Midbrain (tissue), 1 donor: ENCODE measurements around the gene CMTM5.
"Not testable (repeated sequence)": the region's sequence is repeated elsewhere in the genome, so short reads cannot be mapped to it uniquely, and the experiment has no call there.

Experiments used
- DNase-seq: peaks from one replicate; lab custom pipeline; 2025; lab: John Stamatoyannopoulos, UW

The CMTM5 gene

DNA sequence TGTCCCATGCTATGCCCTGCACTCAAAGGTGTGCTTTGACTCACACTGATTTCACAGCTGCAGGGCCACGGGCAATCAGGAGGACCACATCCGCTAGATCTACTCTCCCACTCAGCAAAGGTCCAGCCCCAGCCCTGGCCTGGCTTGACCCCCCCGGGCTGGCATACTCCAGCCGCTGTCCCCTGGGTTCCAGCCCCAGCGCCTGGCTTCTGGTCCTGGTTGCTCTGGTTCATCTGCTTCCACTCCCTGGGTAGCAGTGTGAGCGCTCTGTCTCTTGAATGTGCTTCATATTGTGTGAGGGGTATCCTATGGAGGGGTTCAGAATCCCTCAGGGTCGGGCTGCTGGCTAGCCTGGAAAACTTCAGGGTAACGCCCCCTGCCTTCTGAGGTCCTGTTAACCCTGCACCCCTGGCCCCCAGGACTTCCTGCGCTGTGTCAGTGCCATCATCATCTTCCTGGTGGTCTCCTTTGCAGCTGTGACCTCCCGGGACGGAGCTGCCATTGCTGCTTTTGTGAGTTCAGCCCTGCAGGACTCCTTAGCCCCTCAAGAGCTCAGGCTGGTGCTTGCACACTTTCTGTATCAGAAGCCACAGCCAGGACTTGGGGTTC, 1.9 kb downstream of the CMTM5 start:
- no peak for DNase-seq

DNA sequence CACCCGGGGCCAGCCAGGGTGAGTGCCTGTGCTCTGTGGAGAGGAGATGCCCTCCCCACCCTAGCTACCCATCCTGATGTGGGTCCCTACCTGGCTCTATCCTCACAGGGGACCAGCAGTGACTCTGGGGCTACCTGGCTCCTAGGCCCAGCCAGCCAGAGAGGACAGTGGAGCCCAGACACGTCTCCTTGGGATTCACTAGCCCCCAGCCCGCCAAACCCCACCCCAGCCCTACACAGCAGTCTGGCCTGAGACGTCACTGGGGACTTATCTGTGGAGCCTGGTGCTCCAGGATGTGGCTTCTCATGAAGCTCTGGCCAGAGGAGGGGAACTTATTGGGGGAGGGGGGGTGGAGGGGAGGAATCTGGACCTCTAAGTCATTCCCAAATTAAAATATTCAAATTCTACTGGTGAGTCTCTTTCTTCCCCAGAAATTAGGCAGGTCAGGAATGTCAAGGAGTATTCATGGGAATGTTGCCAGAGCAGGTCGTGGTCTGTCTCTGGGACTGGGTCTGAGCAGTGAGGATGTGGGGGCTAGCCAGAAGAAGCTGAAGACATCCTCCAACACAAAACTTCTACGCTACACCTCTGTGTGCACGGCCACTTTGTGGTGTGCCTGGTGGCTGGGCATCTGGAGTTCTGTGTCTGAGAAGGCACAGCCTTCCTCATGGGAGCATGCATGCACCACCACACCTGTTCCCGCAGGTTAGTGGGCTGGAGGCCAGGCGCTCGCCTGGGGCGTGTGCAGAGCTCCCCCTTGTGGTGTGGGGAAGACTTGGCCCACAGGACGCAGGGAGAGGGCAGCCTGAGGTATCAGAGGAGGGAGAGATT, 2.7 kb downstream of the CMTM5 start:
- peak; percentile 37 for DNase-seq

DNA sequence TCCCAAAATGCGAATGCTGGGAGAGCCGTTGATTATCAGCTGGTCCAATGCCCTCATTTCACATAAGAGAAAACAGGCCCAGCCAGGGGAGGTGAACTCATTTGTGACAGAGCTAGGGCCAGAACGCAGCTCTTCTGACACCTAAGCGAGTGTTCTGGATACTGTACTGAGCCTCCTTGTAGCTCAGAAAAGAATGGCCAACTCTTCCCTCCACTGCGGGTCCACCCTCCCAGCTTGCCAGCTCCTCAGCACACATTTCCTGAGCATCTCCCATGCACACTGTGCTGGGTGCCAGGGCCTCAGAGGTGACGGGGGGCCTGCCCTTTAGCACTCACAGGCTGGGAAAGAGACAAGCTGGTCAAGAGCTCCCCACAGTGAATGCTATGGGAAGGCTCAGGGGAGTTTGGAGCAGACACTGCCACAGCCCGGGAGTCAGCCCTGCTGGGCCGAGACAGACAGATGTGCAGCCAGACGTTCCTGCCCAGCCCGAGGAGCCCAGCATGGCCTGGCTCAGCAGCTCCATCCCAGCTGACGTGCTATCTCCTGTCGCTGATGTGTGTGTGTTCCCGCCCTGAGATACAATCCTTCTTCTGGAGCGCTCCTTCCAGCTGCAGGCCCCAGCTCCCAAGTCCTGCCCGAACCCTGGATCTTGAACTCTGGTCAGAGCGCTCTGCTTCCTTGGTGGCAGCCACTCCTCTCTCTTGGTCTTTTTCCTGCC, 3.5 kb downstream of the CMTM5 start:
- DNase-seq: peak; percentile 4

DNA sequence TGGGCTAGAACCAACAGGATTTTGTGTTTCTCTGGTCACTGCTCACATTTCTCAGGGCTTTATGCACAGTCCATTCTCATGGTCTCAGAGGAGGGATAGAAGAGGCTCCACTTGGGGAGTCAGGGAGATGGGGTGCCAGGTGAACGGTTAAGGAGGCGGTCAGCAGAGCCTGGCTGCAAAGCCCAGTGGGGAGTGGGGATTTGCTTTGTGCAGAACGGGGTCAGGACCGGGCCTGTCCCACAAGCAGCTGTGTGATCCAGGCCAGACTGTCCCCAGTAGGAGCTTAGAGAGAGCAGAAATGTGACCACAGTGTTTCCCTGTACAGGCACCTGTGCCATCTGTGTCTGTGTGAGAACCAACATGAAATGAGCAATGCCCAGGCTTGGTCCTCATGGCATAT, 4.1 kb downstream of the CMTM5 start:
- DNase-seq: no peak

DNA sequence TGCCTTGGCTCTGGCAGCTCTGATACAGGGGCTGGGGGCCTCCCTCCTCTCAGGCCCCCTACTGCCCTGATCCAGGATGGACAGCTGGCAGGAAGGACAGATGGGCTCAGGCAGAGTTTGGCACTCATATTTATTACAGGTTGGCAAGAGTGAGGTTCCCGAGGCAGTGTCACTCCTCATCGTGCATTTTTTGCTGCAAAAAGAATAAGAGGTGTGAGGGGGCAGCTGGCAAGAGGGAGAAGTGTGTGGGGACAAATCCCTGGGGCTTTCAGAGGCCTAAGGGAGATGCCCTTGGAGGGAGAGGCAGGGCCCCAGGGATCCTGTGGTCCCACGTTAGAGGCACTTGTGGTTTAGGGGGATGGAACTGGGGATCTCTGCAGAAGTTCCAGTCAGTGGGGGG, 5.0 kb downstream of the CMTM5 start:
- no peak for DNase-seq

DNA sequence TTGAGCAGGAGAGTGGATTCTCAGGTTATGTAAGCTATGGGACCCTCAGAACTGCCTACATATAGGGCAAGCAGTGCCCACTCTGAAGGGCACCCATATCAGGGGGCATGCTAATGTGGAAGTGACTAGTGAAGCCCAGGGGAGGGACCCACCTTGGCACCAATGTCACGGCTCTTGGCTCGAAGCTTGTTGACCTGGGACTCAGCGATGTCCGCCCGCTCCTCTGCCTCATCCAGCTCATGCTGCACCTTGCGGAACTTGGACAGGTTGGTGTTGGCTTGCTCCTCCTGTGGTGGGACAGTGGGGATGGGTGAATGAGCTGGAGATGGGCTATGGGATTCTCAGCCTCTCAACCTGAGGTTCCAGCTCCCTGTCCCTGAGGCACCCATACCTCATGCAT, 5.4 kb downstream of the CMTM5 start:
- DNase-seq: no peak

DNA sequence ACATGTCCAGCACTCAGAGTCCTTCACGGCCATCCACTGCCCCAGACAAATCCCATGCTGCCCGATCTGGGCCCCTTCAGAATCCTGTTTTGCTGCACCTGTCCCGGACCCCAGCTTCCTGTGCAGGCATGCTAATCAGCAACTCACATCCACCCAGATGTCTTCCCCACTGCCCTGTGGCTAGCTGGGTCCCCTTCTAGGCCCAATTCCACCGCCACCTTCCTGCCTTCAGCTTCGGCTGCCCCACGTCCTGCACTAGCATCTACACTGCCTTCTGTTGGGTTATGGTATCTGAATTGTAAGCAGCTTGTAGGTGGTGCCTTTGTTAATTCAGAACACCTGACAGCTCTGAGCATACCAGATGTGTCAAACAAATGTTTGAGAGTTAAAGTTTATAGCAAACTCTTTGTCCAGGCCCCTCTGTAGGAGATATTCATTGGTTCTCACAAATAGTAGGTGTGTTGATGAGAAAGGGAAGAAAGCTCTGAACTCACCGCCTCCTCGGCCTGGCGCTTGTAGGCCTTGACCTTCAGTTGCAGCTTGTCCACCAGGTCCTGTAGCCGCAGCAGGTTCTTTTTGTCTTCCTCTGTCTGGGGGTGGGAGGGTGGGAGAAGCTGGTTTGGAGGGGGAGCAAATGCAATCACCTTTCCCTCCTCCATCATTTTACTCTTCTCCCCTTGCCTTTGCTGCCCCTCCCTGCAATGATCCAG, 6.0 kb downstream of the CMTM5 start:
- DNase-seq: no peak

DNA sequence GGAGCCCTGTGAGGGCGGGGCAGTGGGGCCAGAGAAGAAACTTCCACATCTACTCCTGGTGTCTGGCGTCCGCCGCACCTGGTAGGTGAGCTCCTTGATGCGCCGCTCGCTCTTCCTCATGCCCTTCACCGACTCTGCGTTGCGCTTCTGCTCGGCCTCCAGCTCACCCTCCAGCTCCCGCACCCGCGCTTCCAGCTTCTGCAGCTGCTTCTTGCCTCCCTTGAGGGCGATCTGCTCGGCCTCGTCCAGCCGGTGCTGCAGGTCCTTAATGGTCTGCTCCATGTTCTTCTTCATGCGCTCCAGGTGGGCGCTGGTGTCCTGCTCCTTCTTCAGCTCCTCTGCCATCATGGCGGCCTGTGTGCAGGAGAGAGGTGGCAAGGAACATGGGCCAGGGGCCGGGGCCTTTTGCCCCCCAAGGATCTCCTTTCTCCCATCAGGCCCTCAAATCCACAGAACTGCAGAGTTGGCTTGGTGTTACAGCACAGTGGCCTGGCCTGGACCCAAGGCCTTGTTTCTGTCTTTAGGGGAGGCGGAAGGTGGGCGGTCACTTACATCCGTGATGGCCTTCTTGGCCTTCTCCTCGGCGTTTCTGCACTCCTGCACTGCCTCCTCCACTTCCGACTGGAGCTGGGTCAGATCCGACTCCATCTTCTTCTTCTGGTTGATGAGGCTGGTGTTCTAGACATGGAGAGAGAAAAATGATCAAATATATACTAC, 7.7 kb downstream of the CMTM5 start:
- no peak for DNase-seq

DNA sequence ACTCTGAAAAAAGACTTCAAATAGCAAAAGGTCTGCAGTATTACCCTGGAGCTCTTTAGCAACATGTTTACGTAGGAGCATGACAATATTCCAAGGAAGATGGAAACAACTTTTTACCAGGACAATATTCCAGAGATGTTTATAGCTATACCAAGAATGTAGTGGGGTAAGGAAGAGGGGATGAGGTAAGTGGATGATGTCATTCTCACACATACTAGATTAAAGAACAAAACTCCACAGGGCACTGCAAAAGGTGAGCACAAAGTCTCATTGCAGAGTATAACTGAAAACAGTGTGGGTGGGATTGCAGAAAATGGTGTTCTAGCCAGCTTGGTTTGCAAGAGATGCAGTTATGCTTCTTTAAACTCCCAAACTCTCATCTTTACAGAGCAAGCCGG, 8.4 kb downstream of the CMTM5 start:
- no peak for DNase-seq

DNA sequence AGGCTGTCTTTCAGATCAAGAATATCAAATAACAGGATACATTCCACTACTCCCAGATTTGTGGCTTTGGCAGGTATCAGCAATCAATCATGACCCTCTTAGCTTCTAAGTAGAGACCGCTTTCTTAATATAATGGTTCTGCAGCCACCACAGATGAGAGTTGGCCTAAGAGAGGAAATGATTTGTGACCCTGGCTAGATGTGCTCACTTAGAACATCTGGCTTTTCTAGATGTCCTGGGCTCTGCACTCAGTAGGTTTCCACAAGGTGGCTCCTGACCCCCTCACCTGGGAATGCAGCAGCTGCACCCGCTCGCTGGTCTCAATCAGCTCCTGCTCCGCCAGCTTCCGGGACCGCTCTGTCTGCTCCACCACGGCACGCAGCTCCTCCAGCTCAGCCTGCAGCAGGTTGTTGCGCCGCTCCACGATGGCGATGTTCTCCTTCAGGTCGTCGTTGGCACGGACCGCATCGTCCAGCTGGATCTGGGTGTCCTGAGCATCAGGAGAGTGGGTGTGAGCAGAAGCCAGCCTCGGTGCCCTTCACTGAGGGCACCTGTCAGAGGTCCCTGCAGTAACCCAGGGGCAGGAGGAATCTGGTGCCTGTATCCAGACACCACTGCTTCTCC, 8.9 kb downstream of the CMTM5 start:
- DNase-seq: no peak

DNA sequence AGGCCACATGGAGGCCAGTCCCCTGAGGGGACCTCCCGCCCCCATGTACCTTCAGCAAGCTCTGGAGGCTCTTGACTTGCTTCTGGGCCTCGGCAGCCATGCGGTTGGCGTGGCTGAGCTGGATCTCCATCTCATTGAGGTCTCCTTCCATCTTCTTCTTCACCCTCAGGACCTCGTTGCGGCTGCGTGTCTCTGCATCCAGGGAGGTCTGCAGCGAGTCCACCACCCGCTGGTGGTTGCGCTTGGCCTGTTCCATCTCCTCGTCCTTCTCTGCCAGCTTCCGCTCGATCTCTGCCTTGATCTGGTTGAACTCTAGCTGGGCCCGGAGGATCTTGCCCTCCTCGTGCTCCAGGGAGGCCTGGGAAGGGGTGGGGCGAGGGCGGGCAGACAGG, 9.4 kb downstream of the CMTM5 start:
- not testable (repeated sequence) for DNase-seq

DNA sequence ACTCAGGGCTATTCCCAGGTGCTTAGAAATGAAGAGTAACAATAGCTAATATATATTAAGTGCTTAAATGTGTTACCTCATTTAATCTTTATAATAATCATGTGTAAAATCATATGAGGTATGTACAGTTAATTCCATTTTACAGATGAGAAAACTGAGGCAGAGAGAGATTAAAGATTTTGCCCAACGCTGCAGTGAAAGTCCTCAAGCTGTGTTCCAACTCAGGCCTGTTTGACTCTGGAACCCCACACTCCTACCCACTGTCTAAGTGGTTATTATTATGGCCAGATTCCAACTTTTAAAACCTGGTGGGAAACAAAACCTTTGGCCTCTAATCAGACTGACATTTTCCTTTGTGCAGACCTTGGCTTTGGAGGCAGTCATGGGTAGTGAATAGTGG, 10.2 kb downstream of the CMTM5 start:
- DNase-seq: no peak

DNA sequence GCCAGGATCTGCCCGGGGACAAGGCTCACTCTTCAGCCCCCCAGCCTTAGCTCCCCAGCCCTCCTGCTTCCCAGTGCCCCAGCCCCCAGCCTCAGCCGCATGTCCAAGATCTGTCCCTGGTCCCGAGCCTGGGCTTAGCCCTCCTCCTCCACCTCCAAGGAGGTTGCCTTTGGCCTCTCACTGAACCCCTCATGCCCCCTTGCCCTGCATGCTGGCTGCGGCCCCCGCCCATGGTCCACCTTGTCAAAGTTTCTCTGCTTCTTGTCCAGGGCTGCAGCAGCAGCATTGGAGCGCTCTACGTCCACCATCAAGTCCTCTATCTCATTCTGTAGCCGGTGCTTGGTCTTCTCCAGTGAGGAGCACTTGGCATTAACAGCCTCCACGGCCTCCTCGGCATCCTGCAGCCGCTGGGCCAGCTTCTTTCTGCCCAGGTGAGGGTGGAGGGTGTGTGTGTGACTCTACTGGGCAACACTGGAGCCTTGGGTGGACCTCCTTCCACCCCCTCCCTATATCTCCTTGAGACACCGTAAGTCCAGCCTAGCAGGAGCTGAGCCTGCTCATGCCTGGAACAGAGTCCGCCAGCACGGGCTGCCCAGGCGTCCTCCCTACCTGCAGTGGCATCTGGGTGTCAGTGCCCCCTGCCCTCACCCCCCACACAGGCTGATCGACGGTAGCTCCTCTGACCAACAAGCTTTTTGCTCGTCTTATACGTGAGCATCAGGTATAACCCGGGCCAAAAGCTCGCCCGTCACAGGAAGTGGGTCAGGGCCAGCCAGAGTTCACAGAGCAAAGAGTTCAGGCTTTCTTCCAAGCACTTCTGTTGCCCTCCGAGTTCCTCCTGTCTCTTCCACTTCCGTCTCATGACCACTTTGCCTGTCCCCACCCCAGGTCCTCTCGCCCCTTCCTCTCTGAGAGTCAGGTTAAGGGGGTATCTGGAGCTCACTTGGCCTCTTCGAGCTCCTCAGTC, 11.4 kb downstream of the CMTM5 start:
- DNase-seq: no peak

DNA sequence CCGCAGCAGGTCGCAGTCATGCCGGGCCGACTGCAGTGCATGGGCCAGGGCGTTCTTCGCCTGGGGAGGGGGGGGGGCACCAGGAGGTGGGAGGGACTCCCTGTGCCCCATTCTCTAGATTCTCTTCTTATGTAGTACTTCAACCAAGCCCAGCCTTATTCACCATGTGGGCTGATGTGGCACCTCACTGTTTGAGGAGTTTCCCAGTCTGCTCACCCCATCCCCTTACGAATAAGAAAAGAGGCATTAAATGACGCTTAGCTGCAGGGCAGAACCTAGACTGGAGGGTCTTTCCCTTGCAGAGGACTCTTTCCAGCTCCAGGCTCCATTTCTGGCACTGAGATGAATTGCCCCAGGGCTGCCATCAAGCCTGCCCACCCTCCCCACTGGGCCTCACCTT, 12.2 kb downstream of the CMTM5 start:
- DNase-seq: no peak

DNA sequence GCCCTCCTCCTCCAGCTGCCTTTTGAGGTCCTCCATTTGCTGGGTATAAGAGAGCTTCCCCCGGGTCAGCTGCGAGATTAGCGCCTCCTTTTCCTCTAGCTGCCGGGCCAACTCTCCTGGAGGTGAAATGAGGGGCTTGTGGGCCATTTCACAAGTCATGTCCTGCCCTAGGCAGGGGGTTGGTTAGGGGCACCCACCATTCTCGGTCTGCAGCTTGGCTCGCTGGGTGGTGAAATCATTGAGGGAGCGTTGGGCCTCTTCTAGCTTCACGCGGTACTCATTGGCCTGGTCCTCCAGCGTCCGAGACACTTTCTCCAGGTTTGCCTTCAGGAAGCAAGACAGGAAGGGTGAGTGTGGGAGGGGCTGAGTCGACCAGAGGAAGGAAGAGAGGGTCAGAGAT, 12.6 kb downstream of the CMTM5 start:
- no peak for DNase-seq

DNA sequence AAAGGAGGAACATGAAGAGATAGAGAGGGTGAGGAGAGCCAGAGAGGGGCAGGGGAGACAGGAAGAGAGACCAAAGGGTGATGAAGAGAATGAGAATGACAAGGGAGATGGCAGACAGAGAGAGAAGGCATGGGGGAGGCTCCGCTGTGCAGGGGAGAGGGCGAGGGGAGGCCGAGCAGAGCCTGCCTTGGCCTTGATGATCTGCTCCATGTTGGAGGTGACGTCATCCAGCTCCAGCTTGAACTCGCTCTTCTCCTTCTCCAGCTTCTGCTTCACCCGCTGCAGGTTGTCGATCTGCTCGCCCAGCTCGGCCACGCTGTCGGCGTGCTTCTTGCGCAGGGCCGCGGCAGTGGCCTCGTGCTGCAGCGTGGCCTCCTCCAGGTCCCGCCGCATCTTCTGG, 13.0 kb downstream of the CMTM5 start:
- not testable (repeated sequence) for DNase-seq

DNA sequence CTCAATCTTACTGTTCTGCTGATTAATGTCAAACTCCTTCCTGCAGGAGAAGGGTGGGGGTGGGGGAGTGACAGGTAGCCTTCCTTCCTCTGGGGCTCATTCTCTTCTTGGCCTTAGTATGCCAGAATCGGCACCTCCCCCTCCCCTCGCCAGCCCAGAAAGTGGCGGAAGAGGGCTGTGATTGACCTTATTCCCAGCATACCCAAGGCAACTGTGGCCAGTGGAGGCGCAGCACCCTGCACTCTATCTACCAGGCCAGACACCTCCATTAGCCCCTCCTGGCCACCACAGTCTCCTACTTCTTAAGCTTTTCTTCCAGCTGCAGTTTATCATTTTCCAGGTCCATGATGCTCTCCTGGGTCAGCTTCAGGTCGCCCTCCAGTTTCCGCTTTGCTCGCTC, 15.8 kb downstream of the CMTM5 start:
- DNase-seq: no peak

DNA sequence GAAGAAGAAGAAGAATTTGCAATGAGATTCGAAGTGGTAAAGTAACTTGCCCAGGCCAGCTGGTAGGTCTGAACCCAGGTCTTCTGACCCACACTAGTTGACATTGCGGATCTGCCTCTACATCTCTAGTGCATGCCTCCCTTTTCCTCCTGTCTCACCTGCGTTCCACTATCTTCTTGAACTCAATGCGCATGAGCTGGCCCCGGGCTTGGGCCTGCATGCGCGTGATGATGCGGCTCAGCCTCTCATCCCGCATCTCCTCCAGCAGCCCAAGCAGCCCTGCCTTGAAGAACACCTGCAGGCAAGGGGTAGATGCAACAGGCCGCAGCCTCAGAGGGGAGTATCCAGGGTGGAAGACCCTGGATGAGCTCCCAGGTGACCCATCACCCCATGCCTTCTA, 19.3 kb downstream of the CMTM5 start:
- no peak for DNase-seq

DNA sequence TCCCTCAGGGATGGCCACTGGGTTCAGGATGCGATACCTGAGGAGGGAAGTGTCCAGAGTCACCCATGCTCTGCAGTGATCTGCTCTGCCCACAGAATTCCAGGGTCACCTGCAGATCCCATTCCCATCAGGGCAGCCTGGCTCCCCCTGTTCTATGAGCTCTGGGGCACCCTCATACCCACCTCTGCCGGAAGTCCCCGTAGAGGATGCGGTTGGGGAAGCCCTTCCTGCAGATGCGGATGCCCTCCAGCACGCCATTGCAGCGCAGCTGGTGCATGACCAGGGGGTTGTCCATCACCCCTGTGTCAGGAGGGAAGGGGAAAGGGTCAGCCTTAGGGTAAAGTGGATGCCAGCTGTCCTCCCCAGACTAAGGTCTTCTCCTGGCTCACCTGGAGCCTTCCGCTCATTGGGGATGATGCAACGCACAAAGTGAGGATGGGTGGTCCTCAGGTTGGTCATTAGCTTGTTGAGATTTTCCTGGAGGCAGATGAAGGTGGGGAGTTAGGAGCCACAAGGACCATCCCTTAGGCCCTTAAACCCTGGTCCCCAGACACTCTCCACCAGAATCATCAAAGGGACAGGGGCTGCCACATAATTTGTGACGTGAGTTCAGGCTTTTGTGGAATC, 20.0 kb downstream of the CMTM5 start:
- DNase-seq: no peak

DNA sequence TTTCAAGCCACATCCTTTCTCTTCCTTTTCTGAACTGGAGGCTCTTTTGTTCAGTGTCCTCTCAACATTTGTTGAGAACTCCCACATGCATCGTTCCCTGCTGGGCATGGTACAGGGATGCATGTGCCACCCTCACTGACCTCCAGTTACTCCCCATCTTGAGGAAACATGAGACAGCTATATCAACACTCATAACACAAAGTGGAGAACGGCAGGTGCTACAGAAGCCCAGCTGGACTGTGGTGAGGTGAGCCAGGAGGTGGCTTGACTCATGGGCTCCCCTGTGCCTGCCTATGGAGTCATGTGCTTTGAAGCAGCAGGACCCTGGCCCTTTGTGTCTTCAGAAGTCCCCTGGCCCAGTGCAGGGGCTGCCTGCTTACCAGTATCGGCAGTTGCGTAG, 21.5 kb downstream of the CMTM5 start:
- DNase-seq: no peak
